Measurements from ENCODE around the gene CDS2. TPM values are rescaled to one million over a fixed set of nuclear protein-coding genes. Genes with fewer than 3 reads are reported as not detected.

CDS2 gene
- total RNA-seq, 1 donor, result 25.3 TPM

DNA sequence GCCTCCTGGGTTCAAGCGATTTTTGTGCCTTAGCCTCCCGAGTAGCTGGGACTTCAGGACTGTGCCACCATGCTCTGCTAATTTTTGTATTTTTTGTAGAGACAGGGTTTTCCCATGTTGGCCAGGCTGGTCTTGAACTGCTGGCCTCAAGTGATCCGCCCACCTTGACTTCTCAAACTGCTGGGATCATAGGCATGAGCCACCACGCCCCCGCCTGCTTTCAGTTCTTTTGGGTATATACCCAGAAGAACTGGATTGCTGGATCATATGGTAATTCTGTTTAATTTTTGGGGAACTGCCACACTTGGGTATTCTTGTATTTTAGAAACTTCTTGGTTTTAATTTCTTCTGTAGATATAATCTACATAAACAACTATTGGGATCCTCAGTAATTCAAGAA, 17.0 kb downstream of the CDS2 start:
- peaks cover 69% of the 10 kb centered on the region for H3K79me2 ChIP-seq (ENCODE audit: insufficient read depth, low read length)
- H3K4me3 ChIP-seq (ENCODE audit: insufficient read depth, low read length), result no peak overlapping the region
- no peaks in the 10 kb centered on the region for H3K36me3 ChIP-seq (ENCODE audit: insufficient read depth, low read length)
- H3K27ac ChIP-seq (ENCODE audit: low read depth, low read length), result no peak overlapping the region
- no peak overlapping the region for H2AFZ ChIP-seq (ENCODE audit: low read length)
- DNase-seq (ENCODE audit: insufficient read length, low spot score, missing footprints), result no peak
- H3K27me3 ChIP-seq (ENCODE audit: insufficient read depth, low read length), result no peaks in the 10 kb centered on the region
- H3K9me3 ChIP-seq (ENCODE audit: low read depth, low read length), result no peaks in the 10 kb centered on the region
- H3K4me2 ChIP-seq (ENCODE audit: insufficient read depth, low read length), result no peak overlapping the region
- H3K4me1 ChIP-seq (ENCODE audit: insufficient read depth, low read length), result peaks cover 2% of the 10 kb centered on the region
- TF ChIP-seq, protein P1, sequence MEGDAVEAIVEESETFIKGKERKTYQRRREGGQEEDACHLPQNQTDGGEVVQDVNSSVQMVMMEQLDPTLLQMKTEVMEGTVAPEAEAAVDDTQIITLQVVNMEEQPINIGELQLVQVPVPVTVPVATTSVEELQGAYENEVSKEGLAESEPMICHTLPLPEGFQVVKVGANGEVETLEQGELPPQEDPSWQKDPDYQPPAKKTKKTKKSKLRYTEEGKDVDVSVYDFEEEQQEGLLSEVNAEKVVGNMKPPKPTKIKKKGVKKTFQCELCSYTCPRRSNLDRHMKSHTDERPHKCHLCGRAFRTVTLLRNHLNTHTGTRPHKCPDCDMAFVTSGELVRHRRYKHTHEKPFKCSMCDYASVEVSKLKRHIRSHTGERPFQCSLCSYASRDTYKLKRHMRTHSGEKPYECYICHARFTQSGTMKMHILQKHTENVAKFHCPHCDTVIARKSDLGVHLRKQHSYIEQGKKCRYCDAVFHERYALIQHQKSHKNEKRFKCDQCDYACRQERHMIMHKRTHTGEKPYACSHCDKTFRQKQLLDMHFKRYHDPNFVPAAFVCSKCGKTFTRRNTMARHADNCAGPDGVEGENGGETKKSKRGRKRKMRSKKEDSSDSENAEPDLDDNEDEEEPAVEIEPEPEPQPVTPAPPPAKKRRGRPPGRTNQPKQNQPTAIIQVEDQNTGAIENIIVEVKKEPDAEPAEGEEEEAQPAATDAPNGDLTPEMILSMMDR (IDR thresholded peaks at IDR 0.05; ENCODE audit: extremely low read depth, low read depth, low read length), result no peak
- H4K20me1 ChIP-seq (ENCODE audit: insufficient read depth, low read length), result peaks cover 26% of the 10 kb centered on the region

DNA sequence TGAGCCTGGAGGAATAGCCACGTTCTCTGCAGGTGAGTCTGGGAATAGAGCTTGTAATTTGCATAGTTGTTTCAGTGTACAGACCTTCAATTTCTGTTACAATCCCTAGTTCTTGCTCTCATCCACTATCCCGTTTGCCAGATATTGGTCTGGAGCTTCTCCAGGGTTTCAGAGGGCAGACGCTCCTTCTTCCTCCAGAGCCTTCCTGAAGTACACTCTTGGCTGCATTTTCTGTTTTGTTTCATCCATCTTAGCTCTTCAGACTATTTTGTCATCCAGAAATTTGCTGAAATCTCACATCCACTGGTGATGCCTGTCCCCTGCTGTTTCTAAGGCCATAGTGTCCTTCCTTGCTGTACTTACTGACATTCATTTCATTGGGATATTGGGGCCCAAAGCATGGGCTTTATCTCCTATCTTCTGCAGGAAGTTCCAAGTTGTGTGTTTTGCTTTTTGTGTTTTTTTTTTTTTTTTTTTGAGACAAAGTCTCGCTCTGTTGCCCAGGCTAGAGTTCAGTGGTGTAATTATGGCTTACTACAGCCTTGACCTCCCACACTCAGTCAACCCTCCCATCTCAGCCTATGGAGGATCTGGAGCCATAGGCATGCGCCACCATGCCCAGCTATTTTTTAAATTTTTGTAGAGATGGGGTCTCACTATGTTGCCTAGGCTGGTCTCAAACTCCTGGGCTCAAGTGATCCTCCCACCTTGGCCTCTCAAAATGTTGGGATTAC, 18.7 kb downstream of the CDS2 start:
- no peak overlapping the region for H3K4me2 ChIP-seq (ENCODE audit: insufficient read depth, low read length)
- peaks cover 64% of the 10 kb centered on the region for H3K79me2 ChIP-seq (ENCODE audit: insufficient read depth, low read length)
- H4K20me1 ChIP-seq (ENCODE audit: insufficient read depth, low read length), result peaks cover 28% of the 10 kb centered on the region
- no peak overlapping the region for H2AFZ ChIP-seq (ENCODE audit: low read length)
- DNase-seq (ENCODE audit: insufficient read length, low spot score, missing footprints), result no peak
- TF ChIP-seq, protein P1 (IDR thresholded peaks at IDR 0.05; ENCODE audit: extremely low read depth, low read depth, low read length), result no peak
- H3K27ac ChIP-seq (ENCODE audit: low read depth, low read length), result no peak overlapping the region
- peaks cover 7% of the 10 kb centered on the region for H3K4me1 ChIP-seq (ENCODE audit: insufficient read depth, low read length)
- no peak overlapping the region for H3K4me3 ChIP-seq (ENCODE audit: insufficient read depth, low read length)
- no peaks in the 10 kb centered on the region for H3K36me3 ChIP-seq (ENCODE audit: insufficient read depth, low read length)
- H3K27me3 ChIP-seq (ENCODE audit: insufficient read depth, low read length), result no peaks in the 10 kb centered on the region
- H3K9me3 ChIP-seq (ENCODE audit: low read depth, low read length), result no peaks in the 10 kb centered on the region

DNA sequence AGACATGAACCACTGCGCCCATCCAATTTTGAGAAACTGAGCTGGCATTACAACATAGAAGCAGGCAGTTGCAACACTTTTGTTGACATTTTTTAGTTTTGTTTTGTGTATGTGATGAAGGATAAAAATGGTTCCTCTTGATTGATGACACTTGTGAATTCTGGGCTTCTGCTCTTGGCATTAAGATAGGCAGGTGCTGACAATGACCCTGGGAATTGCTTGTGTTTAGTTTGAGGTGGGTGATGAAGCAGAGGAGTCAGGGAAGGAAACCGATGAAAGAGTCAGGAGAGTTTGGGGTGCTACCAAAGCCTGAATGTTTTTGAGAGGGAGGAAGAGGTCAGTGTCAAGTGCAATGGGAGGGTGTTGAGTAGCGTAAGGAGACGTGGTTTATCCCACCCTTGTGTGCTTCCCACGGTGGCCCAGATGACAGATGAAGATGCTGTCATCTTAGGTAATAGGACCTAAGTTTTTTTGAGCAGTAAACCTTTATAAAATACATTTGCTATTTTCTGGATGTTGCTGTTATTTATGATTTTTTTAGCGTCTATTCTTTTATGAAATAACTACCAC, 19.4 kb downstream of the CDS2 start:
- Histone ChIP-seq H3K79me2 (ENCODE audit: insufficient read depth, low read length) (peaks cover 62% of the 10 kb centered on the region), H3K36me3 (ENCODE audit: insufficient read depth, low read length) (no peaks in the 10 kb centered on the region), H3K27ac (ENCODE audit: low read depth, low read length) (no peak overlapping the region), H3K4me1 (ENCODE audit: insufficient read depth, low read length) (peaks cover 13% of the 10 kb centered on the region), H4K20me1 (ENCODE audit: insufficient read depth, low read length) (peaks cover 24% of the 10 kb centered on the region), H3K9me3 (ENCODE audit: low read depth, low read length) (no peaks in the 10 kb centered on the region), H3K4me3 (ENCODE audit: insufficient read depth, low read length) (no peak overlapping the region), H3K4me2 (ENCODE audit: insufficient read depth, low read length) (no peak overlapping the region), H3K27me3 (ENCODE audit: insufficient read depth, low read length) (no peaks in the 10 kb centered on the region), H2AFZ (ENCODE audit: low read length) (no peak overlapping the region)
- no peak for DNase-seq (ENCODE audit: insufficient read length, low spot score, missing footprints)
- TF ChIP-seq, protein P1 (IDR thresholded peaks at IDR 0.05; ENCODE audit: extremely low read depth, low read depth, low read length), result no peak

DNA sequence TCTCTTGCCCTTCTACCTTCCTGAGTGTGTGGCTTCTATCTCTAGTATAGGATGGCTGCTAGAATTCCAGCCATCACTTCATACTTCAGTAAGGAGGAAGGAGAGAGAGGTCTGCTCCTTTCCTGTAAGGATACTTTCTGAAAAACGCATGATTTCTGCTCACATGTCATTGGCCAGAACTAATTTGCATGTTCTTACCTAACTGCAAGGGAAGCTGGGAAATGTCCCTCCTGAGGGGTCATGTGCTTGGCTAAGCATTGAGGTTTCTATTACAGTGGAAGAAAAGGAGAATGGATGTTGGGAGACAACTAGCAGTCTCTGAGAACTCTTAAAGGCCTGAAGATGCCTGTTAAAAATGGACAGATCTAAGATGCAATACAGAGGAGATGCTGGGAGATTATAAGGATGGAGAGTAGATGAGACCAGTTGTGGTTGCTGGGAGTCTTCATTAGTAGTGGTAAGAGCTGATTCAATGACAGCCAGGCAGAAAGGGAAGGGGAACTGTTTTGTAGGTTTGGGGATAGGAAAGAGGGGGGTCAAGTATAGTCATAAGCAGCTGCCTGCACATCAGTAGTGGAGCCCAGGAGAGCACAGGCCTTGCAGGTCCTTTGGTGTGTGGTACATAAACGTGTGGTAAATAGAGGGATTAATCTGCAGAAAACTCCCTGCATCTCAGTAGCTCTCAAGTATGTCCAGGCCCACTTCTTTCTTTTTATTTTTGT, 20.2 kb downstream of the CDS2 start:
- no peaks in the 10 kb centered on the region for H3K9me3 ChIP-seq (ENCODE audit: low read depth, low read length)
- H3K4me2 ChIP-seq (ENCODE audit: insufficient read depth, low read length), result no peak overlapping the region
- H4K20me1 ChIP-seq (ENCODE audit: insufficient read depth, low read length), result peaks cover 21% of the 10 kb centered on the region
- H3K79me2 ChIP-seq (ENCODE audit: insufficient read depth, low read length), result peaks cover 57% of the 10 kb centered on the region
- H2AFZ ChIP-seq (ENCODE audit: low read length), result no peak overlapping the region
- TF ChIP-seq, protein P1 (IDR thresholded peaks at IDR 0.05; ENCODE audit: extremely low read depth, low read depth, low read length), result no peak
- H3K27me3 ChIP-seq (ENCODE audit: insufficient read depth, low read length), result no peaks in the 10 kb centered on the region
- H3K4me3 ChIP-seq (ENCODE audit: insufficient read depth, low read length), result no peak overlapping the region
- DNase-seq (ENCODE audit: insufficient read length, low spot score, missing footprints), result no peak
- H3K27ac ChIP-seq (ENCODE audit: low read depth, low read length), result no peak overlapping the region
- peaks cover 13% of the 10 kb centered on the region for H3K4me1 ChIP-seq (ENCODE audit: insufficient read depth, low read length)
- no peaks in the 10 kb centered on the region for H3K36me3 ChIP-seq (ENCODE audit: insufficient read depth, low read length)
